Measurements from ENCODE around the gene C1QTNF7.

- TF ChIP-seq, protein P1, sequence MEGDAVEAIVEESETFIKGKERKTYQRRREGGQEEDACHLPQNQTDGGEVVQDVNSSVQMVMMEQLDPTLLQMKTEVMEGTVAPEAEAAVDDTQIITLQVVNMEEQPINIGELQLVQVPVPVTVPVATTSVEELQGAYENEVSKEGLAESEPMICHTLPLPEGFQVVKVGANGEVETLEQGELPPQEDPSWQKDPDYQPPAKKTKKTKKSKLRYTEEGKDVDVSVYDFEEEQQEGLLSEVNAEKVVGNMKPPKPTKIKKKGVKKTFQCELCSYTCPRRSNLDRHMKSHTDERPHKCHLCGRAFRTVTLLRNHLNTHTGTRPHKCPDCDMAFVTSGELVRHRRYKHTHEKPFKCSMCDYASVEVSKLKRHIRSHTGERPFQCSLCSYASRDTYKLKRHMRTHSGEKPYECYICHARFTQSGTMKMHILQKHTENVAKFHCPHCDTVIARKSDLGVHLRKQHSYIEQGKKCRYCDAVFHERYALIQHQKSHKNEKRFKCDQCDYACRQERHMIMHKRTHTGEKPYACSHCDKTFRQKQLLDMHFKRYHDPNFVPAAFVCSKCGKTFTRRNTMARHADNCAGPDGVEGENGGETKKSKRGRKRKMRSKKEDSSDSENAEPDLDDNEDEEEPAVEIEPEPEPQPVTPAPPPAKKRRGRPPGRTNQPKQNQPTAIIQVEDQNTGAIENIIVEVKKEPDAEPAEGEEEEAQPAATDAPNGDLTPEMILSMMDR (tag by site-specific recombination; IDR thresholded peaks at IDR 0.05), result no peak
- no peak for TF ChIP-seq ZNF266 (tag by site-specific recombination; IDR thresholded peaks at IDR 0.05; ENCODE audit: low read depth)
- no peak for TF ChIP-seq ZNF274 (IDR thresholded peaks at IDR 0.05; ENCODE audit: low read length)
- TF ChIP-seq ZNF274 (tag by site-specific recombination; IDR thresholded peaks at IDR 0.05; ENCODE audit: borderline replicate concordance), result no peak
- no peak for TF ChIP-seq SP7 (tag by site-specific recombination; IDR thresholded peaks at IDR 0.05)
- TF ChIP-seq, protein P2, sequence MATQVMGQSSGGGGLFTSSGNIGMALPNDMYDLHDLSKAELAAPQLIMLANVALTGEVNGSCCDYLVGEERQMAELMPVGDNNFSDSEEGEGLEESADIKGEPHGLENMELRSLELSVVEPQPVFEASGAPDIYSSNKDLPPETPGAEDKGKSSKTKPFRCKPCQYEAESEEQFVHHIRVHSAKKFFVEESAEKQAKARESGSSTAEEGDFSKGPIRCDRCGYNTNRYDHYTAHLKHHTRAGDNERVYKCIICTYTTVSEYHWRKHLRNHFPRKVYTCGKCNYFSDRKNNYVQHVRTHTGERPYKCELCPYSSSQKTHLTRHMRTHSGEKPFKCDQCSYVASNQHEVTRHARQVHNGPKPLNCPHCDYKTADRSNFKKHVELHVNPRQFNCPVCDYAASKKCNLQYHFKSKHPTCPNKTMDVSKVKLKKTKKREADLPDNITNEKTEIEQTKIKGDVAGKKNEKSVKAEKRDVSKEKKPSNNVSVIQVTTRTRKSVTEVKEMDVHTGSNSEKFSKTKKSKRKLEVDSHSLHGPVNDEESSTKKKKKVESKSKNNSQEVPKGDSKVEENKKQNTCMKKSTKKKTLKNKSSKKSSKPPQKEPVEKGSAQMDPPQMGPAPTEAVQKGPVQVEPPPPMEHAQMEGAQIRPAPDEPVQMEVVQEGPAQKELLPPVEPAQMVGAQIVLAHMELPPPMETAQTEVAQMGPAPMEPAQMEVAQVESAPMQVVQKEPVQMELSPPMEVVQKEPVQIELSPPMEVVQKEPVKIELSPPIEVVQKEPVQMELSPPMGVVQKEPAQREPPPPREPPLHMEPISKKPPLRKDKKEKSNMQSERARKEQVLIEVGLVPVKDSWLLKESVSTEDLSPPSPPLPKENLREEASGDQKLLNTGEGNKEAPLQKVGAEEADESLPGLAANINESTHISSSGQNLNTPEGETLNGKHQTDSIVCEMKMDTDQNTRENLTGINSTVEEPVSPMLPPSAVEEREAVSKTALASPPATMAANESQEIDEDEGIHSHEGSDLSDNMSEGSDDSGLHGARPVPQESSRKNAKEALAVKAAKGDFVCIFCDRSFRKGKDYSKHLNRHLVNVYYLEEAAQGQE (tag by site-specific recombination; IDR thresholded peaks at IDR 0.05), result no peak
- TF ChIP-seq ZNF571 (tag by site-specific recombination; IDR thresholded peaks at IDR 0.05), result no peak
- no peak for TF ChIP-seq YY1 (tag by site-specific recombination; IDR thresholded peaks at IDR 0.05)
- TF ChIP-seq, protein P3, sequence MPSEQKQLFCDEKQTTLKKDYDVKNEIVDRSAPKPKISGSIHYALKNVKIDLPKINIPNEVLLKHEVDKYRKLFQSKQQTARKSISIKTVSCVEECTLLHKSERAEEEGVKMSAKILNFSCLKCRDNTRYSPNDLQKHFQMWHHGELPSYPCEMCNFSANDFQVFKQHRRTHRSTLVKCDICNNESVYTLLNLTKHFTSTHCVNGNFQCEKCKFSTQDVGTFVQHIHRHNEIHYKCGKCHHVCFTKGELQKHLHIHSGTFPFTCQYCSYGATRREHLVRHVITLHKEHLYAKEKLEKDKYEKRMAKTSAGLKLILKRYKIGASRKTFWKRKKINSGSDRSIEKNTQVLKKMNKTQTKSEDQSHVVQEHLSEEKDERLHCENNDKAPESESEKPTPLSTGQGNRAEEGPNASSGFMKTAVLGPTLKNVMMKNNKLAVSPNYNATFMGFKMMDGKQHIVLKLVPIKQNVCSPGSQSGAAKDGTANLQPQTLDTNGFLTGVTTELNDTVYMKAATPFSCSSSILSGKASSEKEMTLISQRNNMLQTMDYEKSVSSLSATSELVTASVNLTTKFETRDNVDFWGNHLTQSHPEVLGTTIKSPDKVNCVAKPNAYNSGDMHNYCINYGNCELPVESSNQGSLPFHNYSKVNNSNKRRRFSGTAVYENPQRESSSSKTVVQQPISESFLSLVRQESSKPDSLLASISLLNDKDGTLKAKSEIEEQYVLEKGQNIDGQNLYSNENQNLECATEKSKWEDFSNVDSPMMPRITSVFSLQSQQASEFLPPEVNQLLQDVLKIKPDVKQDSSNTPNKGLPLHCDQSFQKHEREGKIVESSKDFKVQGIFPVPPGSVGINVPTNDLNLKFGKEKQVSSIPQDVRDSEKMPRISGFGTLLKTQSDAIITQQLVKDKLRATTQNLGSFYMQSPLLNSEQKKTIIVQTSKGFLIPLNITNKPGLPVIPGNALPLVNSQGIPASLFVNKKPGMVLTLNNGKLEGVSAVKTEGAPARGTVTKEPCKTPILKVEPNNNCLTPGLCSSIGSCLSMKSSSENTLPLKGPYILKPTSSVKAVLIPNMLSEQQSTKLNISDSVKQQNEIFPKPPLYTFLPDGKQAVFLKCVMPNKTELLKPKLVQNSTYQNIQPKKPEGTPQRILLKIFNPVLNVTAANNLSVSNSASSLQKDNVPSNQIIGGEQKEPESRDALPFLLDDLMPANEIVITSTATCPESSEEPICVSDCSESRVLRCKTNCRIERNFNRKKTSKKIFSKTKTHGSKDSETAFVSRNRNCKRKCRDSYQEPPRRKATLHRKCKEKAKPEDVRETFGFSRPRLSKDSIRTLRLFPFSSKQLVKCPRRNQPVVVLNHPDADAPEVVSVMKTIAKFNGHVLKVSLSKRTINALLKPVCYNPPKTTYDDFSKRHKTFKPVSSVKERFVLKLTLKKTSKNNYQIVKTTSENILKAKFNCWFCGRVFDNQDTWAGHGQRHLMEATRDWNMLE (tag by site-specific recombination; conservative IDR thresholded peaks at IDR 0.05; ENCODE audit: low read depth), result no peak
- no peak for TF ChIP-seq ZNF23 (tag by site-specific recombination; IDR thresholded peaks at IDR 0.05; ENCODE audit: borderline replicate concordance)
- TF ChIP-seq ZEB2 (tag by site-specific recombination; IDR thresholded peaks at IDR 0.05), result no peak
- no peak for TF ChIP-seq ZNF148 (tag by site-specific recombination; IDR thresholded peaks at IDR 0.05; ENCODE audit: borderline replicate concordance)
- TF ChIP-seq ZBTB44 (tag by site-specific recombination; IDR thresholded peaks at IDR 0.05), result no peak
- no peak for TF ChIP-seq ZNF544 (tag by site-specific recombination; IDR thresholded peaks at IDR 0.05)
Observed at GRCh38 chr4:15466596-15466995, 38.8 kb downstream of the C1QTNF7 start.
